HL-60/S4 treated with phorbol 12-myristate 13-acetate at 8.2 ng/mL for 4 days and 3 days (cell line): ENCODE data around the gene CDCA4.

Source experiments
- in situ Hi-C: fragments of 300-500 bp; cut with MboI; formaldehyde crosslinking; loops from 2 replicates; pipeline ENCODE4 v1.15.0; 2022; ENCODE audit warnings: low sequenced_read_pairs

Gene CDCA4

DNA sequence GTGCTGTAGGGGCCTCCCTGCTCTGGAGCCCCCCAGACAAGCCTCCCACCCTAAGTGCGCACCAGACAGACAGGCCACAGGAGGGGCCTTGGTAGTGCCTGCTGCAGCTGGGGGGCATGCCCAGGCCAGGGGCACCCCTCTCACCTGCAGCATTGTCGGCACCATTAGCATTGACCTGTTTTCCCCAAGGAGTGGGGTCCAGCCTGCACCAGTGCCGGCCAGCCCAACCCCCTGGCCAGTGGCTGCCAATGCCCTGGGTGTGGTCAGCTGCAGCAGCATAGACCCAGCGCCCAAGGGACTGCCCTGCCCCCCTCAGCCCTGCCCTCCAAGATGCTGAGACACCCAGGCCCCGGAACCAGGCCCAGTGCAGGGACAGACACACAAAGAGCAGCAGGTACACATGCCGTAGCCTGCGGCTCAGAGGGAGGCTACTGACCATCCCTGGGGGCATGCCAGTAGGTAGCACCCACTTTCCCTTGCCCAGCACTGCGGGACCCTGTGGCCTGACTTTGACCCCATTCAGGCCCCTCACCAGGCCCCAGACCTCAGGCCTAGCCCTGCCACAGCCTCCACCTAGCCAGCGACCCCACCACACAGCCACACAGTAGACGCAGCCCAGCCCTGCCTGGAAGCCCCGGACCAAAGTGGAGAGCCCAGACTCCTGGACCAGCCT is 43.7 kb downstream of the CDCA4 start:
- in situ Hi-C loops, result no loop called here

DNA sequence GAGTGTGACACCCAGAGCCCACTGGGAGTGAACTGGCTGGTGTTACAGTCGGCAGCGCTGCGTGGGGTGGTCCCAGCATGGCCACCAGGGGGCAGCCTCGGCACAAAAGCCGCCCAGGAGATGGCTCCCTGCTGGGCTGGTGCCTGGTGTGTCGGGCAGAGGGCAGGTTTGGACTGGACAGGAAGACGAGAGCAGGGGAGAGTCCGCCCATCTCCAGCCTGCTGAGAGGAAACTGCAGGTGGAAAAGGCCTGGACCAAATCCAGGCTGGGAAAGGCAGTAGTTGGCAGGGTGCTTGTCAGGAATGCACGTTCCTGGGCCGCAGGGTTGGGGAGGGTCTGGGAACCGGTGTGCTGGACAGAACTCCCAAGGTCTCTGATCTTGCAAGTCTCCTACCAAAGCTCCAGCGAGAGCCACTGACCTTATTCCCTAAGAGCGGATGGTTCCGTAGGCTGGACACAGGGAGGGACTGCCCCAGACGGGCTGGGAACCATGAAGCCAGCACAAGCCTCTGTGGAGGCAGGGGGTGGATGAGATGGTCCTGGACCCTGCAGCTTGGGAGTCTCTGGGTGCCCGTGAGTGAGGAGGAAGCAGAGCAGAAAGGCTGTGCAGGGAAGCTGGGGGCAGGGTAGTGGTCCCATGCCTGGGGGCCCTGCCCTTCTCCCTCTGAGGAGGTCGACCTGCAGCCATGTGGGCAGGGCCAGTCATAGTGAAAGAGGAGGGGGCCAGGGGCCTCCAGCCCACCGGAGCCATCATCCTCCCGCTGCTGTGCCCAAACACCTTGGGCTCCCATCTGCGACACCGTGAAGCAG is 44.5 kb downstream of the CDCA4 start:
- in situ Hi-C loops, result no loop called here

DNA sequence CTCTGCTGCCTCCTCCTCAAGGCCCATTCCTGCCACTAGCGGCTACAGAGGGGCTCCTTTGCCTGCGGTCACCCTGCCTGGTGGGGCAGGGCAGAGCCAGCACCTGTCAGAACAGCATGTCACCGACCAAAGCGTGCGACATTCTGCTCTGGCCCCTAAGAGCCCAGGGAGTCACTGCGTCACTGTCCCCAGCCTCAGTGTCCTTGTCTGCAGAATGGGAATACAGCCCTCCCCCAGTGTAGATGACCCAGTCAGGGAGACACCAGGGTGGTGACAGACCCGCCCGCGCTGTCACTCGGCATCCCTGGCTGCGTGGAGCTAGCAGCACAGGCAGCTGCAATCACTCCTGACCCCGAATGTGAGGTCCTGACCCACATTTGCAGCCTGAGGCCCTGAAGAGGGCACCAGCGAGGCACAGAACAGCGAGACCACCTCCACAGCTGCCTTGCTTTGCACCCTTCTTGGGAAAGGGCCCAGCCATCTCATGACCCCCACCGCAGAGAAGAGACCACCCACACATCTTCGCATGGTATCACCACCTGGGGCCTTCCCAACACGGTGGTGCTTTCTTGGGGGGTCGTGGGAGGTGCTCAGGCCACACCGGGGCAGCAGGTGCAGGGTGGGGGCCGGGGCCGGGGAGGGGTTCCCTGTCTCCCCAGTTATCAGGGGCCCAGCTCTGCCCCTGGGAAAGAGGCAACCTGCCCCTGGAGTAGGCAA is 45.2 kb downstream of the CDCA4 start:
- in situ Hi-C loops, result no loop called here

DNA sequence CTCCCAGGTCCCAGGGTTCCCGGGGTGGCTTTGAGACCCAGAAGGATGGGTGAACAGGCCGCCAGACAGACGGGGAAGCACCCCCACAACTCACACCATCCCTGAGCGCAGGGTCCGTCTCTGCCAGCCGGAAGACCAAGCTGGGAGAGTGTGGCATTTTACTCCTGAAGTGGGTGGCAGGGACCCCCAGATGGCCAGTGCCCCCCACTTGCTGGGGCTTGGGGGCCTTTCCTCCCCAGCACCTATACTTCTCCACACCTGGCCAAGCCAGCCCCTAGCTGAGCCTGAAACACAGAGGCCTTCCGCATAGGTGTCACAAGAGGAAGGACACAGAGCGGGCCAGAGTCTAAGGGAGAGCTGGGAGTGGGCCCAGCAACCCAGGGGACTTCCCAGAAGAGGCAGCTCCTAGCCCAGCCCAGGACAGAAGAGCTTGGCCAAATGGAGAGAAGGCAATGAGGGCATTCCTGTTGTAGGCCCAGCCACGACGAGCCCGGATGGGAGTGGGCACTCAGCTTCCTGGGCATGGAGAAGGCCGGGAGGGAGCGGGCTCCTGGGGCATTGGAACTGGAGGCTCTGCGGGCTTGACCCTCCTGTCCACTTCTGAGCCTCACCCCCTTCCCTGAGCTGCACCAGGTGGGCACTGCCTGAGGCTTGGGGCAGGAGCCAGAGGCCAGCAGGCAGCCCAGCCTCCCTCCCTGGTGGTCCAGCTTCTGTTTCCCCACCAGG is 46.1 kb downstream of the CDCA4 start:
- in situ Hi-C loops, result no loop called here

DNA sequence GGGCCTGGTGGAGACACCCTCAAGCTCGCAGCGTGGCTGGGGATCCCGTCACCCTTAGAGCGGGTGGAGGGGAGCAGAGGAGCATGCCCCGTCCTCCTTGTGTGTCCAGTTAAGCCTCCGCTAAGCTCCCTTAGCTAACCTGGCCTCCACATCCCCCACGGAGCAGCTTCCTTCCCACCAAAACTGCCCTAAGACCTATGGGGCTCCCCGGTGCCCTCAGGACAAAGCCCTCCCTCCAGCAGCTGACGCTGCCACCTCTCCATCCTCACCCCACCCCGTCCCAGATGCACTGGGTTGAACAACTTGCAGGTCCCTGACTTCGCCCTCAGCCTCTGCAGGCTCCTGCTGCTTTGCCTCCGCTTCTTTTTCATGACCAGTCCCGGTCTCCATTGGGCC is 46.7 kb downstream of the CDCA4 start:
- in situ Hi-C loops, result no loop called here

DNA sequence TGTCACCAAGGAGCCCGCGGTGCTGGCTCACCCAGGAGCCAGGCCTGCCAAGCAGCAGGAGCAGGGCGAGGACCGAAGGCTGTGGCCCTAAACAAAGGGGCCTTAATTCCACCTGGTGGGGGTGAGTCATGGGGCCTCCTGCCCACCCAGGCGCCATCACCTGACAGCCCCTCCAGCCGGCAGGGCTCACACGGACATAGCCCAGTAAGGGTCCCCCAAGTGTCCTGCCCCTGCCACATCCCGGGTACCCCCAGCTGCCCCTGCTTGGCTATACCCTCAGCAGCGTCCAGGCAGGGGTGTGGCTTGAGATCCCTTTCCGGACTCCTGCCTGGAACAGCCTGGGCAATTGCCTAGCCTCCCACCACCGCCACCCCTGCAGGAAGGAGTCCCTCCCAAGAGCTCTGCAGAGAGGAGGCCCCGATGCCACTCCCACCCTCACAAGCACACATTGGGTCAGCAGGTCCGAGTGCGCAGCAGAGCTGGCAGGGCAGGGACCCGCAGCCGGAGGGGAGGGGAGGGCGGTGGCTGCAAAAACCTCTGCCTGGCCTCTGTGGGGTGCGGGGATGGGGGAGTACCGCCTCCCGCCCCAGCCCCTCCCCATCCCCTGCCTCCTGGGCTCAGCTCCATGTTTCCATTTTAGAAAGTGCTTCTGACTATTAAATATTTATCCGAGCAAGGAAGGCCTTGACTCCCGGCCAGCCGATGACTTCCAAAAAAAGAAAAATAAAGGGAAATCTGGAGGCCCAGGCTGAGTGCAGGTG is 47.3 kb downstream of the CDCA4 start:
- in situ Hi-C loops, result no loop called here

DNA sequence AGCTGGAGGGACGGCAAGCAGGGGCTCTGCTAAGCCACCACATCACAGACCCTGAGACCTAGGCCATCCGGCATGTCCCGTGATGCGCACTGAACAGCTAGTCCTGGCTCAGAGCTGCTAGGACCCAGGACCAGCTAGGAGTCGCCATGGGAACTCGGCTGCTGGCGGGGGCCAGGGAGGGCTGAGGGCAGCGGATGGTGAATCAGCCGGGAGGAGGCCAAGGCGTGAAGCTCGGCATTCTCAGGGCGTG is 47.8 kb downstream of the CDCA4 start:
- in situ Hi-C loops, result no loop called here

DNA sequence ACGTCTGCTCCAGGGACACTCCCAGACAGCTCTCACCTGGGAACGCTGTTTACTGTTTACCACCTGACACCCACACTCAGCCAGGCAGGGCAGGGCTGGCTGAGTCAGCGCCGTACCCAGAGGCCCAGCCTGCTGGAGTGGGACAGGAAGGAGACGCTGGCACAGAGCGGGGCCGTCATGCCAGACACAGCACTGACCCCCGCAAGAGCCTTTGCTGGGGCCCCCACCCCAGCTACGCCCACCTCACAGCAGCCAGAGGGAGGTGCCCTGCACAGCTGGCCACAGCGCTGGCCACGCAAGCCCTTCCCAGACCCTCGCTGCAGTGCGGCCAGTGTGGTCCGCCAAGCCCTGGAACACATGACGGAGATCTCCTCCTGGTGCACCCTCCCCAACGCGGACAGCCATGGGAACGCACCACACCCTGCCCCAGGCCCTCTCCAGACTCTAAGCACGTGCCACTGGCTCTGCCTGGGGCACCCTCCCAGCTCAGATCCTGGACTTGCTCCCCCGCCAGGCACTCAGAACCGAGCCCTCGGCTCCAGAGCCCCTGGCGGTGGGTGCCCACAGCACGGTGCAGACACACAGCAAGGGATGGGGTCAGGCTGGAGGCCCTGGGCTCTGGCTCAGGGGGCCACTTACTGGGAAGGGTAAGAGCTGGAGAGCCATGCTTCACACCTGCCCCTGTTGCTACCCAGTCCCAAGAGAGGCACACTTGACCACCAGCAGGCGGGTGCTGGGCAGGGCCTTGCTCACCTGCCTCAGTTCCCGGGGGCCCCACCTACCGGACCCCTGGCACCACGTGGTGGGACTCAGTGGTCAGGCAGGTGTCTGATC is 48.4 kb downstream of the CDCA4 start:
- in situ Hi-C loops, result no loop called here

DNA sequence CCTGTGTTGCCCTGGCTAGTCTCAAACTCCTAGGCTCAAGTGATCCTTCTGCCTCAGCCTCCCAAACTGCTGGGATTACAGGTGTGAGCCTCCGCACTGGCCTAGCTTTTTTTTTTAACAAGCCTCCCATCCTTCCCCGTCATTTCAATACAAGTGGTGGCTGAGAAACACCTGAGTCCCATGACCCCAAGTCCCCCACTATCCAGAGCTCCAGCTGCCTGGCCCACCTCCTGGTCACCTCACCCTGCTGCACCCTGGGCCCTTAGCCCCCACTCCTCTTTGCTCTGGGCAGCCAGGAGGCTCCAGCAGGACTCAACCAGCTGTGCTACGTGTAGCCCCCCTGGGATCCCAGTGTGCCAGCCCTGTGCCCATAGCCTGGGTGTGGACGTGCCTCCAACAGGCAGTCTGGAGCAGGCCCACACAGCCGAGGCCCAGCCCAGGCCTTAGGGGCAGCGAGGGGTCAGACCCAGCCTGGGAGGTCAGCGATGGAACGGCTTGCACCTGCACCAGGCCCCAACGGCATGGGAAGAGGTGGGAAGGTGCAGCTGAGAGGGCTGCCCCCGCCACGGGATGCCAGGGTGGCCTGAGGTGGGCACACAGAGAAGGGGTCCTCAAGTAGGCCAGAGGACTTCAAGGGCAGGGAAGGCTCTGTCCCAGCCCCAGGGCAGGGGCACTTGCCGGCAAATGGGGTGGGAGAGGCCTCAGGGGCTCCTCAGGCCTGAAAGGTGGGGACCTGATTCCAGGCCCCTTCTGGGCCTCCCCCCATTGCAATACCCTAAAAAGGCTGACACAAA is 49.2 kb downstream of the CDCA4 start:
- in situ Hi-C loops, result no loop called here

DNA sequence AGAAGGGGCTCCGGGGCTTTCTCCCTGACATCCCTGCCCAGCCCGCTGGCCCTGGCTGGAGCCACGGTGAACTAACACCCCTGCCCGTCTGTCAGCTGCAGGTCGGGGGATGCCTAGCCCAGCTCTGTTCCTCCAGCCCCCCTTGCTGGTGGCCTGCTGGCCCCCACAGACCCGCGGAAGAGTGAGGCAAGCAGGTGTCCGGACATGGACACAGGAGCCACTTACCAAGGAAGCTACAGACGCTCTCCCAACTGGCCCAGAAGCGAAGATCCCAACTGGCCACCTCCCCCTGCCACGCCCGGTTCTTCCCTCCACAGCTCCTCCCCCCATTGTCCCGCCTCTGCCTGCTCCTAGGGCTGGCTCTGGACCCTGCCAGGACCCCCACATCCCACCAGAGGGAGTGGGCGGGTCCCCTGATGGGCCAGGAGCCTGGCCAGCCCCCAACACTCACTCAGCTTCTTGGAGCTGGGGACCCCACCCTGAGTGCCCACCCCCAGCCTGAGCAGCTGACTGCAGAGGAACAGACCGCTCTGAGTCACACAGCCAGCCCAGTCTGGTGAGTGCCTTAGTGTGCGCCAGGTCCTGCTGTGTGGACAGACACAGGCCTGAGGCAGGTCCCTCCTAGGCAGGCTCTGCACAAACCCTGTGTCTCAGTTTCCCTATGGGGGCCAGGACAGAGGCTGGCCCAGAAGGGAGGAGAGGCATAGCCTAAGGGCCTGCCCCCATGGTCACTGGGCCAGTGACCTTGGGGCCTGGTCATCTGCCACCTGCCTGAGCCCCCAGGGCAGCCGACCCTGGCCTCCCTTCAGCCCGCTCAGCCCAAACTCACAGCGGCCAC is 50.4 kb downstream of the CDCA4 start:
- in situ Hi-C loops, result no loop called here

DNA sequence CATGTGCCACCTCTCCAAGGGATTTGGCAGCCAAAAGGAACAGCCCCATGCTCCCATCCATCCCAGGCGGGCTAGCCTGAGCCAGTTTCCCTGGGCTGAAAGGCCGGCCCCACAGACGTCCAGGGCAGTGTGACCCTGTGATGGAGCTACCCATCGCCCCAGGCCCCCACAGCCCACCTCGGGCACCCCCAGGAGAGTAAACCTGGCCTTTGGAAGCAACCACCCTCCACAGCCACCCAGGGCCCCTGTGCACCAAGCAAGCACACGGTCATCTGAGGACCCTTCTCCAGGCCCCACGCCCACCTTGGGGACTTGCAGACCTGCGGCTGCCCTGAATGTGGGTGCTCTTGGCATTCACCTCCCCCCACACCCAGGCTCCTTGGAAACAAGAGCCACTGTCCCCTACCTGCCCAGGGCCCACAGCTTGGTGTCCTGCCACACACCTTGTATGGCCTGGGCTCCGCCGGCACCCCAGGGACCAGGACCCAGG is 51.1 kb downstream of the CDCA4 start:
- in situ Hi-C loops, result no loop called here

DNA sequence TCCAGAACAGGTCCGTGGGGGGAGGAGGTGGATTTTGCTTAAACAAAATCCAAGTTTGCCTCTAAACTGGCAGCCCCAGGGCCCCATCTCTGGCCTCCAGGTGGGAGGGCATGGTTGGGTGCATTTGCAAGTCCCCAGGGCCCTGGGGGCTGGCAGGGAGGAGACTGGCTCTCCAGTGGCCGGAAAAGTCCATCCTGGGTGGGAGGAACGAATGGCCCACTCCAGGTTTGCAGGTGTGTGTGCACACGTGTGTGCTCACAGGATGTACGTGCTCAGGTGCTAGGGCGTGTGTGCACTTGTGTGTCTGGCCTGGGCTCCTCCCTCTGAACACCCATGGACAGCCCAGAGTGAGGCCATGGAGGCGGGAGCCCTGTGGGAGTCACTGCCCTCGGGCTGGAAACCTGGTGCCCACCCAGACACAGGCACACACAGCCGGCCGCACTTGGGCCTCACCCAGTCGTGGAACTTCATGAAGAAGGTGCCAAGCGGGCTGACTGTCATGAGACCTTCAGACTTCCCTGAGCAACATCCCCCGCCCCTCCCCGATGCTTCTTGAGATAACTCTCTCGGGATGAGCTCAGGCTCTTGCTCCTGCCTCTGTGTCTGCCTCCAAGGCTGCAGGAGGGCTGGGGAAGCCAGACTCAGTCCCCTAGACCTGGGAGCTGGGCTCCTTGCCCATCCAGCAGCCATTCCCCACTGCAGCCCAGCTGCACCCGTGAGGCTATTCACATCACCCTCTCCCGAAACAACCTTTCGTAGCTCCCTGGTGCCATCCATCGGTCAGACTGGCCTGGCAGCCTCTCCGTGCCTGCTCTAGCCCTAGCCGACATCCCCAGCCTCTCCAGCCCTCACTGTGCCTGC is 52.1 kb downstream of the CDCA4 start:
- in situ Hi-C loops, result no loop called here

DNA sequence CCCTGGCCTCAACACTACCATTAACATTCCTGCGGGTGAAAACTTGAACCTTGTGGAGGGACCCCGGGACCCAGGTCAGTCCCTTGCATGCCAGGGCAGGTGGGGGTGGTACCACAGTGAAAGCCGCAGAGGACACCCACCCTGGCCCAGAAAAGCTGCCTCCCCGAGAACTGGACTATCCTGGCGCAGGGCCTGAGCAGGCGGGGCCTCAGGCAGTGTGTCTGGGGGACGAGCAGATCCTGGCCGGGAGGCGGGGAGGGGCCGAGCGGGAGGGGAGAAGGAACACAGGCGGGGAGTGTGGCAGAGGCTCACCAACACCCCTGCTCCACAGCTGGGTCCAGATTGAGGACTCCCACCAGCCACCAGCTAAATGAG is 52.7 kb downstream of the CDCA4 start:
- in situ Hi-C loops, result no loop called here

DNA sequence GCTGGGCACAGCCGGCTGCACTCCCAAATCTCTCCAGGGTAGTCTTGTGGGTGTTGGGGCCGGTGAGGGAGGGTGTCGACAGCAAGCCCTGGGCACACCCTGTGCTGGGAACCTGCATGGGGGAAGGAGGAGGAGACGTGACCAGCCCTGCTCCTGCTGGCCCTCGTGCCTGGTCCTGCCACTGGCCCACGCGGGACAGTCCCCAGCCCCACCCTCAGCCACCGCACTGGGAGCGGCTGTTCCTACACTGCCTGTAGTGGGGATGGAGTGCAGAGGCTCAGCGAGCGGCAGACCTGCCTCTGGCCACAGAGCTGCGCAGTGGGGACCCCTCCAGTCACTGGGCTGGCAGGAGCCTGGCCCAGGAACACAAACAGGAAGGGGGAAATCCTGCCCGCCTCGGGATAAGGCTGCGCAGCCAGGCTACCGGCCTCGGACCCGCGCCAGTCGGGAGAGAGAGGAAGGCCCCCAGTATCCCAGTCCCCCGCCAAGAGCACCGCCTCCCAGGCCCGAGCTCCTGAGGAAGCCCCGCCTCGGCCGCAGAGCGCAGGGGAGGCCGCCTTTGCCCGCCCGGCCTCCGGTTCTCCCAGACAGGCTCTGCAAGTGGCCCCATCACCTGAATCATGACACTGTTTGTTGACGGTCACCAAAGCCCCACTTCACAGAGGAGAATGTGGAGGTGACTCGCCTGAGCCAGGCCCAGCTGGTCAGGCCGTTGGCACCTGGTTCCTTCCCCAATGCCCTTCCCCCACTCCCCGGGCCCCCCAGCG is 53.3 kb downstream of the CDCA4 start:
- in situ Hi-C loops, result no loop called here

DNA sequence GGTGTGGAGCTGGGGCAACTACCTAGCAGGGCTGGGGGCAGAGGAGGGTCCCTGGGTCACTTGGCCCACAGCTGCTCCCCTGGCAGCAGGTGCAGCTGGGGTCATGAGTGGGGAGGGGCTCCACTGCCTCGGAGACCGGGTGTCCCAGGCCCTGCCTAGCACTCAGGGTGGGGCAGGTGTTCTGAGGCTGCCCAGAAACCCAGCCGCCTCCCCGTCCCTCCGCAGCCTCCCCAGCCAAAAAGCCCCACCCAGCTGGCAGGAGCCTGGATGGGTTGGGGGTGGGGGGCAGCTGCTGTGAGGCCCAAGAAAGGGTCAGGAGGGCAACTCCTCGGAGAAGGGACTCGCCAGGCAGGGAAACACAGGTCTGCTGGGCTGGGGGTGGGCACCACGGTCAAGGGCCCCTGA is 53.9 kb downstream of the CDCA4 start:
- in situ Hi-C loops, result no loop called here

DNA sequence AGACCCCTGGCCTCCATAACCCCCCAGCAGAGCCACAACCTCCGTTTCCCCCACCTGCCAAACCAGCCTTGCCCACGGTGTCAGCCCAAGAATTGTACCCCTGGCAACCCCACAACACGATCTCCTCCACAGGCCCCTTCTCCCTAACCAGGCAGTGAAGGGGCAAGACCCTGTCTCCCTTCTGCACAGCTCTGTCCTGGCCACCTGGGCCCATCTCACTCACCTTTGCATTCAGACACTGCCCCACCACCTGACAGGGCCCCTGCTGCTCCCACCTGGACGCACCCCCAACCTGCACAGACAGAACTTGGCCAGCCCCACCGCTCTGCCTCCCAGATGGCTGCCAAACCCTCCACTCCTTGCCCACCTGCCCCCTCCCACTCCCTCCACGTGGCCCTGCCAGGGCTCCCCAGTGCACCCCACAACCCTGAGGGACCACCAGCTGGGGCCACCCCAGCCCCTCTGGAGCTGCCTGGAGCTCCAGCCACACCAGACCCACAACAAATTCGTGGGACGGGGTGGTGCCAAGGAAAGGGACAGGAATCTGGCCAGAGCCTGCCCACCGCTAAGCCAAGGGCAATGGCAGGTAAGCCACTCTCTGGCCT is 54.5 kb downstream of the CDCA4 start:
- in situ Hi-C loops, result no loop called here
